Fibroblast of villous mesenchyme (primary cell): ENCODE results near the gene RALGAPA1. TPM values are rescaled to one million over a fixed set of nuclear protein-coding genes. Genes with fewer than 3 reads are reported as not detected.

ENCODE experiments used
- DNase-seq: peaks from one replicate; pipeline ENCODE4 v3.0.0-alpha.2; 2010; ENCODE audit warnings: low read depth
- H3K4me3 ChIP-seq: 2 replicates; pipeline ENCODE4 v1.5.1; 2011; ENCODE audit warnings: low read depth, mild to moderate bottlenecking, low read length
- total RNA-seq: library from RNA; depleted of rRNA; stranded (reverse); fragments of >200 nt; gene quantifications from 2 replicates; pipeline ENCODE4 v1.2.3, GENCODE V29; 2012
- TF ChIP-seq, protein P1 (sequence below): IDR thresholded peaks from 2 replicates; pipeline ENCODE4 v1.5.1; 2012; ENCODE audit warnings: low read depth, mild to moderate bottlenecking, low read length; ENCODE audit not compliant: insufficient read depth

RALGAPA1 gene
- total RNA-seq, 1 donor = 57.9 TPM

DNA sequence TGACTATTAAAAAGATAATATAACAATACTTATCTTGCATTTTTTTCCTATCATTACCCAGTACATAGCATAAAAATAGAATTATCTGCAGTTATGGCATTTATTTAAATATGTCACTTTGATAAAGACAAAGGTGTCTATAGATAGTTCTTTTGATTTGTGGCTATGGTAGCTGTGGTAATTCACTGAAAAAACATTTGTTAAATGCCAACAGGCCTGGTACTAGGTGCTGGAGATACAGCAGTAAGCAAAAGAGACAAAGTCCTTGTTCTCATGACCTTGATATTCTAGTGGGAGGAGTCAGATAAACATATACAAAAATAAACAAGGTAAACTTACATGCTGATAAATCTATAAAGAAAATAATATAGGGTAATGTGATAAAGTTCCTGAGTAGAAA is 230.5 kb downstream of the RALGAPA1 start:
- no peak overlapping the region for H3K4me3 ChIP-seq
- DNase-seq = no peak
- TF ChIP-seq, protein P1, sequence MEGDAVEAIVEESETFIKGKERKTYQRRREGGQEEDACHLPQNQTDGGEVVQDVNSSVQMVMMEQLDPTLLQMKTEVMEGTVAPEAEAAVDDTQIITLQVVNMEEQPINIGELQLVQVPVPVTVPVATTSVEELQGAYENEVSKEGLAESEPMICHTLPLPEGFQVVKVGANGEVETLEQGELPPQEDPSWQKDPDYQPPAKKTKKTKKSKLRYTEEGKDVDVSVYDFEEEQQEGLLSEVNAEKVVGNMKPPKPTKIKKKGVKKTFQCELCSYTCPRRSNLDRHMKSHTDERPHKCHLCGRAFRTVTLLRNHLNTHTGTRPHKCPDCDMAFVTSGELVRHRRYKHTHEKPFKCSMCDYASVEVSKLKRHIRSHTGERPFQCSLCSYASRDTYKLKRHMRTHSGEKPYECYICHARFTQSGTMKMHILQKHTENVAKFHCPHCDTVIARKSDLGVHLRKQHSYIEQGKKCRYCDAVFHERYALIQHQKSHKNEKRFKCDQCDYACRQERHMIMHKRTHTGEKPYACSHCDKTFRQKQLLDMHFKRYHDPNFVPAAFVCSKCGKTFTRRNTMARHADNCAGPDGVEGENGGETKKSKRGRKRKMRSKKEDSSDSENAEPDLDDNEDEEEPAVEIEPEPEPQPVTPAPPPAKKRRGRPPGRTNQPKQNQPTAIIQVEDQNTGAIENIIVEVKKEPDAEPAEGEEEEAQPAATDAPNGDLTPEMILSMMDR = no peak

DNA sequence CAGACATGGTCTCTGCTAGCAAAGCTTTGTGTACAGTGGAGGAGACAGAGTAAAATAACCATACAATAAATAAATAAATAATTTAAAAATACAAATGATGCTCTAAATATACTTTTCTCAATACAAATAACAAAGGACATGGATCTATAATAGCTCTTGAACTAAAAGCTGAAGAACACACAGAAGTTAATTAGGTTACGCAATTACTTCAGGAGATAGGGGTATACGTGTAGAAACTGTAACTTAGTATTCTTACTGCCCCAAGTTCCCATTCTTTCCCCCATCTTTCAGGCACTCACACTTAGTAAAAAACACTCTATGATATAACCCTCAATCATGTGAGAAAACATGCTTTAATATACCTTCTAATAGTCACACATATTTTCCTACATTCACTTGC is 231.0 kb downstream of the RALGAPA1 start:
- H3K4me3 ChIP-seq = no peak overlapping the region

DNA sequence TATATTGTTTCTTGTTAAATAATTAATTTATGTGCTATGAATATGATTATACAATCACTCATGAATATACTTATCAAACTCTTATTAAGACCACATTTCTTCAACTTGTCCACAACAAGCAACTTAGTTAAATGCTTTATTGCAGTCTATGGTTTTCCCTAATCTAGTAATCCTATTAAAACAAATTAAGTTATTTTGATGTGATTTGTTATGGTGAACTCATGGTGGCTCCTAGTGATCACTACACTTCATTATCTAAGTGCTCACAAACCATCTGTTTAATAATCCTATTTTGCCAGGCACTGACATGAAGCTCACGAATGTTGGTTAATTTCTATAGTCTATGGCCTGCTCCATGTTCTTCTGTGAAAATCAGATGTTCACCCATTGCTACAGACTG is 232.2 kb downstream of the RALGAPA1 start:
- H3K4me3 ChIP-seq = no peak overlapping the region
- TF ChIP-seq, protein P1 = no peak
- DNase-seq = no peak

More for the DNA sequence above, 231.0 kb downstream of the RALGAPA1 start:
- DNase-seq = no peak
- TF ChIP-seq, protein P1 = no peak

DNA sequence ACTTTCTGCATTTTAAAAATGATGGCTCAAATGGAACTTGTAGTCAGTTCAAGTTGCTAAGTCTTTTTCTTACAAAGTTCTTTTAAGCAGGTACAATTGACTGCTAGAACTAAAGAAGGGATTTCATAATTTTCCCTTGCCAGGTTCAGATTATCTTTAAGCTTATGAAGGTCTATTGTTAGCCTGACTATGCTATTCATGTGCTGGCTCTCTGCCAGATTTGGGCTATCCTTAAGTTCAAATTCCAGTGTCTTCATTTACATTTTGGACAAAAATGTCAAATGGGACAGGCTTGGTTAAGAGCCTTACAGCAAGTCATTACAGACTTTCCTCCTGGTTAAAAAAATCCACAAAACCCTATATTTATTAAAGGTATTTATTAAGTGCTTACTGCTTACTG is 232.8 kb downstream of the RALGAPA1 start:
- DNase-seq = no peak
- H3K4me3 ChIP-seq = no peak overlapping the region
- TF ChIP-seq, protein P1 = no peak

DNA sequence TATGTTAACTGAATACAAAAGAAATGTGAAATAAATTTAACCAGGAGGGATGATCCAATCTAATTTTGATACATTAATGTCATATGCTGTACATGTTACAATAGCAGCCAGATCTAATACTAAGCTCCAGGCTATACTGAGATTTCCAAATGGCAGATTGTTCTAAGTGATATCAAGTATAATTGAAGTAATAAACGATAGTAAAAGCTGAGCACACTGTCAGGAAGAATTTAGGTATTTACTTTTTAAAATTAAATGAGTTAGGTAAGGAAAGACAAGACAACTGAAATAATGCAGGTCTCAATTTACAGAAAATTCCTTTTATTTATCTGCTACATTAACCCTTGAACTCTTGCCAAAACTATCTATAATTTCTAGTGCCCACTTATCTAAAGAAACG is 235.2 kb downstream of the RALGAPA1 start:
- DNase-seq = no peak
- TF ChIP-seq, protein P1 = no peak
- H3K4me3 ChIP-seq = no peak overlapping the region

DNA sequence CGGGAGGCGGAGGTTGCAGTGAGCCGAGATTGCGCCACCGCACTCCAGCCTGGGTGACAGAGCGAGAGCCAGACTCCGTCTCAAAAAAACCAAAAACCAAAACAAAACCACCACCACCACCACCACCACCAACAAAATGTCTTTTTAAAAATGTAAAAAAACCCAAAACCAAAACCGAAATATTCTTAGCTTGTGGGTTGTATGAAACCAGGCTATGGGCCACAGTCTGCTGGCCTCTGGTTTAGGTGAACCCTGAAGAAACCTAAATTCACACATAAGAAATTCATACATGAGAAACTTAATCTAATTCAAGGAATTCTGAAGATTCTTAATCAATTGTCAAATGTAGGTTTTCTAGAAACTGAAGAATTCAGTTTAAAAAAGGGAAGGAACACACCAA is 237.5 kb downstream of the RALGAPA1 start:
- DNase-seq = no peak
- H3K4me3 ChIP-seq = no peak overlapping the region
- TF ChIP-seq, protein P1 = no peak

DNA sequence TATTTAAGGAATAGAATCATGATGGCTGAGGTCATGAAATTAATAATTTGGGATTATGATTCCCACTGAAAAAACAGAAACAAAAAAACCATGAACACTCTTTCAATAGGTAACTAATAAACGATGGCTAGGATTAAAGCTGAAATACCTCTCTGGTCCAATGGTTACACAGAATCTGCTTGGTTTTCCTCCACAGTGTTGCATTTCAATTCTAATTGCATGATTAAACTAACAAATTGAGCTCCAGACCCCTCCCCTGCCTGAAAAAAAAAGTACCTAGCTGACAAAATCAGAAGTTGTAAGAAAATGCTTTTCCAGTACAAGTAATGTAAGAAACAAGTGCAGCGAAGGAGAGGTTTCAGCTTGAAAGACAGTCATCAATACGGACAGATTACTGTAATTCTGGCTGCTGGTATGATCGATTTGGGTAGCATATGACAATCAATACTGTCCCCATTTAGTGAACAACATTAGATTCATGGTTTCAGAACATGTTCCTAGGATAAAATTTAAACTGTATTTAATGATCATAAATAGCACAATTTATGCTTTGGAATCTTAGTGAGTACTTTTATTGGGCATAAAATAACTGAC is 243.1 kb downstream of the RALGAPA1 start:
- DNase-seq = no peak
- no peak overlapping the region for H3K4me3 ChIP-seq
- TF ChIP-seq, protein P1 = no peak
